T-helper 22 cell (primary cell): ENCODE results near the gene LILRB2.
"Not testable (repeated sequence)": the region's sequence is repeated elsewhere in the genome, so short reads cannot be mapped to it uniquely, and the experiment has no call there.

ENCODE experiments used
- DNase-seq: peaks from one replicate; pipeline ENCODE4 v3.0.0-alpha.2; 2020; ENCODE audit warnings: low read depth

The LILRB2 gene

GRCh38 chr19:54240372-54241336 is 40.3 kb downstream of the LILRB2 start:
- not testable (repeated sequence) for DNase-seq

- DNase-seq = not testable (repeated sequence)
These were observed 41.2 kb downstream of the LILRB2 start for GRCh38 chr19:54239491-54240371.

GRCh38 chr19:54233941-54234340 is 47.0 kb downstream of the LILRB2 start:
- no peak for DNase-seq

- peak; percentile 60 for DNase-seq
These were observed 49.6 kb downstream of the LILRB2 start for GRCh38 chr19:54231077-54231931.

- no peak for DNase-seq
These were observed 50.9 kb downstream of the LILRB2 start for GRCh38 chr19:54230031-54230430.

- DNase-seq = no peak
These were observed 51.8 kb downstream of the LILRB2 start for GRCh38 chr19:54229146-54229545.

- not testable (repeated sequence) for DNase-seq
These were observed 56.3 kb downstream of the LILRB2 start for GRCh38 chr19:54224619-54225018.

GRCh38 chr19:54223937-54224281 is 57.0 kb downstream of the LILRB2 start:
- not testable (repeated sequence) for DNase-seq
